ENCODE results near the gene VPS25.

GRCh38 chr17:42766124-42766523 is 7.1 kb upstream of the VPS25 start:
- TF ChIP-seq CTCF (IDR thresholded peaks at IDR 0.05; ENCODE audit: insufficient read depth, low read length, poor library complexity, severe bottlenecking) (no peak), EZH2phosphoT487 (conservative IDR thresholded peaks at IDR 0.05; ENCODE audit: low read length) (no peak)
